ENCODE measurements around the gene NCOA5. TPM values are rescaled to one million over a fixed set of nuclear protein-coding genes. Genes with fewer than 3 reads are reported as not detected.
A peak's percentile ranks its signal among the peaks of the same experiment; 100 is the strongest.
"Not testable (repeated sequence)": the region's sequence is repeated elsewhere in the genome, so short reads cannot be mapped to it uniquely, and the experiment has no call there.

The NCOA5 gene
- total RNA-seq, 1 donor from 2014 or later = 27.6 TPM

- DNase-seq; H3K4me3 Mint-ChIP-seq; H3K27ac Mint-ChIP-seq; H3K36me3 Mint-ChIP-seq (ENCODE audit: low read depth); H3K9me3 Mint-ChIP-seq; H3K27me3 Mint-ChIP-seq: not testable (repeated sequence)
- H3K4me1 Mint-ChIP-seq = peaks cover 15% of the 10 kb centered on the region
- intact Hi-C loops (cut with micrococcal nuclease) = loop anchor here (2.0 kb wide), 1 partner anchor 77 kb away; no protein-coding TSS in a partner anchor
These were observed 2.1 kb upstream of the NCOA5 start for GRCh38 chr20:46091622-46092535.

GRCh38 chr20:46089167-46089416 is 670 bp downstream of the NCOA5 start:
- intact Hi-C loops (cut with micrococcal nuclease) = loop anchor here (1.0 to 5.0 kb wide), 4 partner anchors 24 to 477 kb away; no protein-coding TSS in a partner anchor
- no peaks in the 10 kb centered on the region for H3K27me3 Mint-ChIP-seq
- no peak for DNase-seq
- H3K4me3 Mint-ChIP-seq = peak overlapping the region; percentile 89
- H3K36me3 Mint-ChIP-seq (ENCODE audit: low read depth) = peaks cover 14% of the 10 kb centered on the region
- peaks cover 27% of the 10 kb centered on the region for H3K4me1 Mint-ChIP-seq
- peak overlapping the region; percentile 92 for H3K27ac Mint-ChIP-seq
- H3K9me3 Mint-ChIP-seq = no peaks in the 10 kb centered on the region

- H3K4me3 Mint-ChIP-seq = peak overlapping the region; percentile 89
- H3K27ac Mint-ChIP-seq = peak overlapping the region; percentile 92
- intact Hi-C loops (cut with micrococcal nuclease) = loop anchor here (1.0 to 5.0 kb wide), 4 partner anchors 24 to 476 kb away; no protein-coding TSS in a partner anchor
- DNase-seq = no peak
- no peaks in the 10 kb centered on the region for H3K27me3 Mint-ChIP-seq
- peaks cover 14% of the 10 kb centered on the region for H3K36me3 Mint-ChIP-seq (ENCODE audit: low read depth)
- H3K9me3 Mint-ChIP-seq = no peaks in the 10 kb centered on the region
- H3K4me1 Mint-ChIP-seq = peaks cover 27% of the 10 kb centered on the region
These were observed 1.2 kb downstream of the NCOA5 start for GRCh38 chr20:46088409-46089166.

- Mint-ChIP-seq H3K4me1 (peaks cover 29% of the 10 kb centered on the region), H3K4me3 (peak overlapping the region; percentile 4), H3K27me3 (no peaks in the 10 kb centered on the region), H3K27ac (no peak overlapping the region), H3K9me3 (no peaks in the 10 kb centered on the region), H3K36me3 (ENCODE audit: low read depth) (peaks cover 14% of the 10 kb centered on the region)
- intact Hi-C loops (cut with micrococcal nuclease) = loop anchor here (5.0 kb wide), 1 partner anchor 475 kb away; no protein-coding TSS in a partner anchor
- no peak for DNase-seq
These were observed 2.6 kb downstream of the NCOA5 start for GRCh38 chr20:46087161-46087560.

- peaks cover 14% of the 10 kb centered on the region for H3K36me3 Mint-ChIP-seq (ENCODE audit: low read depth)
- H3K4me3 Mint-ChIP-seq = no peak overlapping the region
- no peaks in the 10 kb centered on the region for H3K9me3 Mint-ChIP-seq
- H3K27me3 Mint-ChIP-seq = no peaks in the 10 kb centered on the region
- H3K27ac Mint-ChIP-seq = no peak overlapping the region
- intact Hi-C loops (cut with micrococcal nuclease) = loop anchor here (5.0 kb wide), 1 partner anchor 473 kb away; no protein-coding TSS in a partner anchor
- no peak for DNase-seq
- peaks cover 31% of the 10 kb centered on the region for H3K4me1 Mint-ChIP-seq
These were observed 4.4 kb downstream of the NCOA5 start for GRCh38 chr20:46085179-46085851.

GRCh38 chr20:46084805-46085178 is 5.0 kb downstream of the NCOA5 start:
- H3K4me1 Mint-ChIP-seq = peaks cover 28% of the 10 kb centered on the region
- DNase-seq = no peak
- H3K9me3 Mint-ChIP-seq = no peaks in the 10 kb centered on the region
- intact Hi-C loops (cut with micrococcal nuclease) = loop anchor here (5.0 kb wide), 1 partner anchor 472 kb away; no protein-coding TSS in a partner anchor
- peaks cover 14% of the 10 kb centered on the region for H3K36me3 Mint-ChIP-seq (ENCODE audit: low read depth)
- no peaks in the 10 kb centered on the region for H3K27me3 Mint-ChIP-seq
- H3K27ac Mint-ChIP-seq = no peak overlapping the region
- H3K4me3 Mint-ChIP-seq = no peak overlapping the region

GRCh38 chr20:46083531-46084061 is 6.2 kb downstream of the NCOA5 start:
- H3K4me3 Mint-ChIP-seq = no peak overlapping the region
- no peaks in the 10 kb centered on the region for H3K27me3 Mint-ChIP-seq
- no peak overlapping the region for H3K27ac Mint-ChIP-seq
- peaks cover 26% of the 10 kb centered on the region for H3K4me1 Mint-ChIP-seq
- H3K9me3 Mint-ChIP-seq = no peaks in the 10 kb centered on the region
- DNase-seq = no peak
- peaks cover 17% of the 10 kb centered on the region for H3K36me3 Mint-ChIP-seq (ENCODE audit: low read depth)
- intact Hi-C loops (cut with micrococcal nuclease) = no loop called here

GRCh38 chr20:46083101-46083500 is 6.7 kb downstream of the NCOA5 start:
- no peaks in the 10 kb centered on the region for H3K27me3 Mint-ChIP-seq
- no peak overlapping the region for H3K27ac Mint-ChIP-seq
- H3K4me1 Mint-ChIP-seq = peaks cover 22% of the 10 kb centered on the region
- DNase-seq = no peak
- H3K4me3 Mint-ChIP-seq = no peak overlapping the region
- intact Hi-C loops (cut with micrococcal nuclease) = no loop called here
- no peaks in the 10 kb centered on the region for H3K9me3 Mint-ChIP-seq
- H3K36me3 Mint-ChIP-seq (ENCODE audit: low read depth) = peaks cover 17% of the 10 kb centered on the region

- Mint-ChIP-seq H3K27ac (no peak overlapping the region), H3K27me3 (no peaks in the 10 kb centered on the region), H3K4me3 (no peak overlapping the region), H3K9me3 (no peaks in the 10 kb centered on the region), H3K36me3 (ENCODE audit: low read depth) (peaks cover 17% of the 10 kb centered on the region), H3K4me1 (peaks cover 10% of the 10 kb centered on the region)
- no peak for DNase-seq
- intact Hi-C loops (cut with micrococcal nuclease) = no loop called here
These were observed 8.7 kb downstream of the NCOA5 start for GRCh38 chr20:46081074-46081473.

GRCh38 chr20:46078954-46079353 is 10.8 kb downstream of the NCOA5 start:
- Mint-ChIP-seq H3K27me3 (no peaks in the 10 kb centered on the region), H3K27ac (no peak overlapping the region), H3K9me3 (no peaks in the 10 kb centered on the region), H3K36me3 (ENCODE audit: low read depth) (peaks cover 13% of the 10 kb centered on the region), H3K4me3 (no peak overlapping the region), H3K4me1 (peaks cover 4% of the 10 kb centered on the region)
- no peak for DNase-seq
- intact Hi-C loops (cut with micrococcal nuclease) = no loop called here

- DNase-seq = no peak
- no peak overlapping the region for H3K27ac Mint-ChIP-seq
- intact Hi-C loops (cut with micrococcal nuclease) = no loop called here
- H3K27me3 Mint-ChIP-seq = no peaks in the 10 kb centered on the region
- no peak overlapping the region for H3K4me3 Mint-ChIP-seq
- no peaks in the 10 kb centered on the region for H3K9me3 Mint-ChIP-seq
- peaks cover 14% of the 10 kb centered on the region for H3K36me3 Mint-ChIP-seq (ENCODE audit: low read depth)
- H3K4me1 Mint-ChIP-seq = peaks cover 2% of the 10 kb centered on the region
These were observed 12.0 kb downstream of the NCOA5 start for GRCh38 chr20:46077642-46078305.

GRCh38 chr20:46076806-46077205 is 13.0 kb downstream of the NCOA5 start:
- Mint-ChIP-seq H3K27ac (no peak overlapping the region), H3K9me3 (no peaks in the 10 kb centered on the region), H3K36me3 (ENCODE audit: low read depth) (peaks cover 14% of the 10 kb centered on the region), H3K4me1 (peaks cover 2% of the 10 kb centered on the region), H3K27me3 (no peaks in the 10 kb centered on the region), H3K4me3 (no peak overlapping the region)
- no peak for DNase-seq
- intact Hi-C loops (cut with micrococcal nuclease) = no loop called here

- Mint-ChIP-seq H3K9me3 (no peaks in the 10 kb centered on the region), H3K36me3 (ENCODE audit: low read depth) (peaks cover 23% of the 10 kb centered on the region), H3K4me1 (no peaks in the 10 kb centered on the region), H3K27me3 (no peaks in the 10 kb centered on the region), H3K27ac (no peak overlapping the region), H3K4me3 (no peak overlapping the region)
- intact Hi-C loops (cut with micrococcal nuclease) = no loop called here
- DNase-seq = no peak
These were observed 15.8 kb downstream of the NCOA5 start for GRCh38 chr20:46074006-46074405.
